Neural crest cell (in vitro differentiated cells): Measurements from ENCODE around the gene LEMD2. TPM values are rescaled to one million over a fixed set of nuclear protein-coding genes. Genes with fewer than 3 reads are reported as not detected.

Experiments used
- DNase-seq: peaks from one replicate; pipeline ENCODE4 v3.0.0; 2021; ENCODE audit warnings: low read depth, mixed read lengths, low spot score
- H3K27ac Mint-ChIP-seq: one replicate; pipeline ENCODE4 v1.8.0; 2021; ENCODE audit warnings: mild to moderate bottlenecking, mixed read lengths; ENCODE audit not compliant: unreplicated experiment
- H3K27me3 Mint-ChIP-seq: 2 replicates; pipeline ENCODE4 v1.8.0; 2021; ENCODE audit warnings: low read depth, mild to moderate bottlenecking, mixed read lengths
- H3K36me3 Mint-ChIP-seq: 2 replicates; pipeline ENCODE4 v1.8.0; 2021; ENCODE audit warnings: low read depth, mild to moderate bottlenecking, mixed read lengths
- H3K4me1 Mint-ChIP-seq: 2 replicates; pipeline ENCODE4 v1.8.0; 2021; ENCODE audit warnings: mixed read lengths
- H3K4me3 Mint-ChIP-seq: one replicate; pipeline ENCODE4 v1.8.0; 2021; ENCODE audit warnings: mild to moderate bottlenecking, mixed read lengths
- H3K9me3 Mint-ChIP-seq: 2 replicates; pipeline ENCODE4 v1.8.0; 2021; ENCODE audit warnings: mixed read lengths
- total RNA-seq: library from RNA; stranded (reverse); gene quantifications from 2 replicates; pipeline ENCODE4 v1.2.1, GENCODE V29; 2021
- TF ChIP-seq, protein P1 (sequence below): fragments of 200-600 bp; sonication (generic); conservative IDR thresholded peaks from 2 replicates; pipeline ENCODE4 v1.5.0; 2021; ENCODE audit warnings: antibody characterized with exemption, mild to moderate bottlenecking

The LEMD2 gene
- total RNA-seq, 1 donor from 2014 or later: 63.6 TPM

DNA sequence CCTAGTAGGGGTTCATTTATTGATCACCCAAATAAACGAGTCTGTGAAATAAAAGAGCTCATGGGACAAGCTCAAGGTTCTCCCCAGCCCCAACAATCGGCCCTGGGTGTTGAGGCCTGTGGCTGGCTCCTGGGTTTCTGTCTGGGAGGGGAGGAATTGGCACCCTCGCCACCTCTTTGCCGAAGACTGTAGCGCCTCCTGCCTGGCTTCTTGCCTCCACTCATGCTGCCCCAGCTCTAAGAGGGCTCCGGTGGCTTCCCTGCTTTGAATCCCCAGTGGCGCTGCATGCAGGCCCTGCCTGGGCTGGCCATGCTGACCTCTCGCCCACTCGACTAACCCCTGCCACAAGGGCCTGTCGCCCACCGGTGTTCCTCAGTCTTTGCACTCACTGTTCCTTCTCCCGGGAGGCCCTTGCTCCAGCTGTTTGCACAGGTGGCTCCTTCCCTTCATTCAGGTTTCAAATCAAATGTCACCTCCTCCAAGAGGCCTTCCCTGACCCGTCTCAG is 9.5 kb upstream of the LEMD2 start:
- no peak overlapping the region for H3K4me3 Mint-ChIP-seq
- DNase-seq: no peak
- H3K27me3 Mint-ChIP-seq: peaks cover 7% of the 10 kb centered on the region
- peak overlapping the region; percentile 86 for H3K27ac Mint-ChIP-seq
- H3K36me3 Mint-ChIP-seq: no peaks in the 10 kb centered on the region
- TF ChIP-seq, protein P1, sequence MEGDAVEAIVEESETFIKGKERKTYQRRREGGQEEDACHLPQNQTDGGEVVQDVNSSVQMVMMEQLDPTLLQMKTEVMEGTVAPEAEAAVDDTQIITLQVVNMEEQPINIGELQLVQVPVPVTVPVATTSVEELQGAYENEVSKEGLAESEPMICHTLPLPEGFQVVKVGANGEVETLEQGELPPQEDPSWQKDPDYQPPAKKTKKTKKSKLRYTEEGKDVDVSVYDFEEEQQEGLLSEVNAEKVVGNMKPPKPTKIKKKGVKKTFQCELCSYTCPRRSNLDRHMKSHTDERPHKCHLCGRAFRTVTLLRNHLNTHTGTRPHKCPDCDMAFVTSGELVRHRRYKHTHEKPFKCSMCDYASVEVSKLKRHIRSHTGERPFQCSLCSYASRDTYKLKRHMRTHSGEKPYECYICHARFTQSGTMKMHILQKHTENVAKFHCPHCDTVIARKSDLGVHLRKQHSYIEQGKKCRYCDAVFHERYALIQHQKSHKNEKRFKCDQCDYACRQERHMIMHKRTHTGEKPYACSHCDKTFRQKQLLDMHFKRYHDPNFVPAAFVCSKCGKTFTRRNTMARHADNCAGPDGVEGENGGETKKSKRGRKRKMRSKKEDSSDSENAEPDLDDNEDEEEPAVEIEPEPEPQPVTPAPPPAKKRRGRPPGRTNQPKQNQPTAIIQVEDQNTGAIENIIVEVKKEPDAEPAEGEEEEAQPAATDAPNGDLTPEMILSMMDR: no peak
- H3K9me3 Mint-ChIP-seq: no peaks in the 10 kb centered on the region
- peaks cover 42% of the 10 kb centered on the region for H3K4me1 Mint-ChIP-seq

DNA sequence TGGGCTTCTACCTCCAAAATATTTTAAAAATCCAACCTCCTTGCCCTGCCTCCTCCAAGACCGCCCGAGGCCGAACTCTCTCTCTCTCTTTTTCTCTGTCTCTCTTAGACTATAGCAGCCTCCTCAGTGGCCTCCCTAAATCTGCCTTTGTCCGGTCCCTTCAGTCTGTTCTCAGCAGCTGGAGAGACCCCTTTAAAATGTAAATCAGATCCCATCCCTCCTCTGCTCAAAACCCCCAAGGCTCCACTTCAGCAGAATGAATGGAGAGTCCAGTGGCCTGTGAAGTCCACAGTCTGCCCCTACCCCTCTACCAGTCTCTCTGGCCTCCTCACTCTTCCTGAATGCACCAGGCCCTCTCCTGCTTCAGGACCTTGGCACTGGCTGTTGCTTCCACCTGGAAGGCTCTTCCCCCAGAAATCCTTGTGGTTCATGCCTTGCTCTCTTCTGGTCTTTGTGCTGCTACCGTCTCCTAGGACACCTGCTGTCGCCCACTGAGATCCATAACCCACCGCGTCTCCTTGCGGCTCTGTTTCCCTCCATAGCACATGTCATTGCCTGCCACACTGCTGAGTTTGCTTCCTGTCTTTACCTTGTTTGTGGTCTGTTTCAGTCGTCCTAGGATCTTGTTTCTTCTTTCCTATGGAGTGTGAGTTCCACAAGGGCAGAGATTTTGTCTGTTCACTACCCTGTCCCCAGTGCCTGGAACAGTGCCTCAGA is 8.9 kb upstream of the LEMD2 start:
- H3K27ac Mint-ChIP-seq: peak overlapping the region; percentile 65
- peaks cover 41% of the 10 kb centered on the region for H3K4me1 Mint-ChIP-seq
- no peaks in the 10 kb centered on the region for H3K36me3 Mint-ChIP-seq
- TF ChIP-seq, protein P1: no peak
- peaks cover 10% of the 10 kb centered on the region for H3K27me3 Mint-ChIP-seq
- H3K4me3 Mint-ChIP-seq: peak overlapping the region; percentile 16
- no peak for DNase-seq
- H3K9me3 Mint-ChIP-seq: no peaks in the 10 kb centered on the region

DNA sequence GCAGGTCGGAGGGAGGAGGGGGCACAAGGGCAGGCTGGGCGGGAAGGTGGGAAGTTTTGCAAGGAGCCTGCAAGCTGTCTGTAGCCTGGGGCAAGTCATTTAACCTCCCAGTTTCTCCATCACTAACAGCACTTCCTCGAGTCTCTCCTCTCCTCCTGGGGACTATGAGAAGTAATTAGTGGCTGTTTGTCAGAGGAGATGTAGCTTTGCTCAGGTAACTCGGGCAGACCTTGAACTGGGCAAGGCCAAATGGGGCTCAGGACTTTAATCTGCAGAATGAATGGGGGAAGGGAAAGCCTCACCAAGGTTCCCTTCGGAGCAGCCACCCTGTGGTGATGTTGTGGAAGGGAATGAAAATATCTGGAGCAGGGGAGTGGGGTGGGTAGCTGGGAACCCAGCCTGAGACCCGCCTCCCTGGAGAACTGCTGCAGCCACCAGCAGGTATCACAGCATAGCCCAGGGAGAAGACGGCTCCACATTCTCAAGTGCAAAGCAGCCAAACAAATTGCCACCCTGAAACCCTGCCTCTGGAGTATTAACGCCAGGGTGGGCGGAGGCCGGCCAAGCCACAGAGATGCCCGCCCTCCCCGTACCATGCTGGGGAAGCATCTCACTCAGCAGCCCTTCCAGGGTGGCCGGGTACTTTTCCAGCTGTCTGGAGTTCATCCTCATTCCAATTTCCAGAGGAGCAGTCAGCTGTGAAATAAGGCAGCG is 6.1 kb upstream of the LEMD2 start:
- Mint-ChIP-seq H3K4me1 (peaks cover 49% of the 10 kb centered on the region), H3K9me3 (no peaks in the 10 kb centered on the region), H3K27ac (no peak overlapping the region), H3K36me3 (no peaks in the 10 kb centered on the region), H3K27me3 (peaks cover 6% of the 10 kb centered on the region), H3K4me3 (no peak overlapping the region)
- no peak for DNase-seq
- TF ChIP-seq, protein P1: no peak

DNA sequence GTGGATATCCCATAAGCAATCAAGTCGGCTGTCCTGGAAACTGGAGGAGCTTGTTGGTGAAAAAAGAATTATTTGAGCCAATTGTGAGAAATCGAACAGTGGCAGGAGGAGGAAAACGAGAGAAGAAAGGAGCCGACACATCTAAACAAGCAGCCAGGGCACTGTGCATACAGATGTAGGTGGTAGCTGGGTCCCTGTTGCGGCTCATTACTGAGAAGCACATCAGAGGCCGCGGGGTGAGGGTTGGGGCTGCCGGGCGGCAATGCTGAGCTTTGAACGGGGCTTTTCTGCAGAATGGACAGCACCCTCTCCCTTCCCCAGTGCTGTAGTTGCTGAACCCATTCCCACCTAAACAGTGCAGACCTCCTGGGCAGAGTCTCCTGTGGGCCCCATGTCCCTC is 4.1 kb upstream of the LEMD2 start:
- Mint-ChIP-seq H3K36me3 (no peaks in the 10 kb centered on the region), H3K9me3 (no peaks in the 10 kb centered on the region), H3K4me3 (peak overlapping the region; percentile 21), H3K27me3 (peaks cover 6% of the 10 kb centered on the region), H3K27ac (no peak overlapping the region), H3K4me1 (peaks cover 45% of the 10 kb centered on the region)
- TF ChIP-seq, protein P1: no peak
- DNase-seq: no peak

DNA sequence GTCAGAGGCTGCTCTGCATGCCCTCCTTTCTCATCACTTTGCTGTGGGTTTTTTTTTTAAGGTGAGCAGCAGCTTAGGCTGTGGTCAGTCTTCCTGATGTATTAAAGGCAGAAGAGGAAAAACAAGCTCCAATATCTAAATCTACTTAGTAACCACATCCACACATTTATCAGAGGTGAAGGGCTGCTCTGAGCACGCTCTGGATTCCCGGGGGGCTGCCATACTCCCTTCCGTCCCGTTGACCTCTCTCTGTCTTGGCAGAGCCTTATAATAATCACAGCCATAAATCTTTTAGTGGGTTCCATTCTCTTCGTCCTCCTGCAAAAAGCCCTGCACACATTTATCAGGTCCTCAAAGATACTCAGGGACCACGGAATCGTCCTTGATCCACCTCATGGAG is 2.7 kb upstream of the LEMD2 start:
- H3K9me3 Mint-ChIP-seq: no peaks in the 10 kb centered on the region
- no peaks in the 10 kb centered on the region for H3K36me3 Mint-ChIP-seq
- no peak for DNase-seq
- peaks cover 46% of the 10 kb centered on the region for H3K4me1 Mint-ChIP-seq
- peak overlapping the region; percentile 79 for H3K4me3 Mint-ChIP-seq
- TF ChIP-seq, protein P1: no peak
- H3K27ac Mint-ChIP-seq: peak overlapping the region; percentile 84
- H3K27me3 Mint-ChIP-seq: peaks cover 6% of the 10 kb centered on the region
